K562 (cell line): ENCODE data around the gene OMA1. TPM values are rescaled to one million over a fixed set of nuclear protein-coding genes. Genes with fewer than 3 reads are reported as not detected.

Experiments
- ATAC-seq: fragments of 200-7000 bp; cut with Tn5 transposase; 3 replicates; pipeline ENCODE4 v1.9.1; 2020; ENCODE audit warnings: moderate library complexity
- BruUV-seq: library from RNA; stranded (reverse); fragments of 400-500 nt; replicated peaks from 2 replicates; lab custom pipeline; 2021; lab: Mats Ljungman, UMichigan
- CTCF ChIA-PET: fragments of 300-600 bp; formaldehyde crosslinking; extraction: SDS; loops from one replicate; lab custom pipeline; 2021; ENCODE audit warnings: low intra/inter-chr PET ratio; lab: Yijun Ruan, JAX
- POLR2A ChIA-PET: fragments of 300-600, 350-650 bp; sonication (Branson Sonifier 250); formaldehyde crosslinking; extraction: SDS; loops from one replicate; lab custom pipeline; 2021; ENCODE audit warnings: antibody characterized with exemption, inconsistent platforms; lab: Yijun Ruan, JAX
- DNase-seq, 4 experiments: peaks; one replicate each; pipeline versions ENCODE4 v3.0.0 to v3.0.0-alpha.2; 2011 to 2018; ENCODE audit warnings: low spot score in 3 of 4, mixed read lengths in 3 of 4; ENCODE audit errors: extremely low read depth in 1 of 4
- FAIRE-seq: peaks from 2 replicates; lab custom pipeline; 2011; peaks lifted over from hg19 to GRCh38; lab: Jason Lieb, UNC
- H2AFZ ChIP-seq: 2 replicates; pipeline ENCODE4 v1.6.0; 2011; ENCODE audit warnings: low read depth, low read length, control low read depth, inconsistent platforms
- H3K27ac ChIP-seq: fragments of 200-600 bp; 3 replicates; pipeline ENCODE4 v1.8.0; 2011; ENCODE audit warnings: low read depth, mild to moderate bottlenecking, control low read depth, inconsistent platforms, low read length, moderate library complexity, mixed read lengths; ENCODE audit errors: extremely low read depth
- H3K27me3 ChIP-seq, 2 experiments: fragments of 300-600 bp in 1 of 2; 2 replicates in 1 of 2; 3 replicates in 1 of 2; pipeline versions ENCODE4 v1.6.0 to v1.8.0; 2011; ENCODE audit warnings: inconsistent platforms in 2 of 2, low read length in 2 of 2, mild to moderate bottlenecking in 1 of 2, mixed read lengths in 1 of 2, moderate library complexity in 1 of 2; ENCODE audit not compliant: control insufficient read depth in 2 of 2, insufficient read depth in 2 of 2
- H3K36me3 ChIP-seq: fragments of 300-600 bp; 3 replicates; pipeline ENCODE4 v1.8.0; 2011; ENCODE audit warnings: mild to moderate bottlenecking, low read length, inconsistent platforms; ENCODE audit not compliant: control insufficient read depth, insufficient read depth
- H3K4me1 ChIP-seq, 2 experiments: fragments of 200-600 bp in 1 of 2; replicated peaks in 1 of 2; 2 replicates in 1 of 2; 3 replicates in 1 of 2; pipeline versions ENCODE4 v1.5.1 to v1.8.0; 2011; ENCODE audit warnings: inconsistent platforms in 2 of 2, low read length in 2 of 2, mild to moderate bottlenecking in 1 of 2, mixed read lengths in 1 of 2, moderate library complexity in 1 of 2; ENCODE audit not compliant: control insufficient read depth in 2 of 2, insufficient read depth in 2 of 2
- H3K4me2 ChIP-seq: 2 replicates; pipeline ENCODE4 v1.6.1; 2011; ENCODE audit warnings: low read length, control low read depth, inconsistent platforms, mixed read lengths; ENCODE audit not compliant: insufficient read depth
- H3K4me3 ChIP-seq: fragments of 200-600 bp; sonication (generic), shearing (Covaris generic); 2 replicates; pipeline ENCODE4 v1.5.1; 2016; ENCODE audit warnings: control low read depth, inconsistent platforms
- H3K79me2 ChIP-seq: fragments of 200-600 bp; 3 replicates; pipeline ENCODE4 v1.8.0; 2011; ENCODE audit warnings: low read length, inconsistent platforms; ENCODE audit not compliant: control insufficient read depth, insufficient read depth
- H3K9ac ChIP-seq, 2 experiments: 2 replicates each; pipeline versions ENCODE4 v1.6.0 to v1.6.1; 2011; ENCODE audit warnings: low read depth in 2 of 2, low read length in 2 of 2, control low read depth in 1 of 2, inconsistent platforms in 1 of 2, mild to moderate bottlenecking in 1 of 2, mixed read lengths in 1 of 2; ENCODE audit not compliant: insufficient read depth in 1 of 2
- H3K9me1 ChIP-seq: one replicate; pipeline ENCODE4 v1.6.0; 2011; ENCODE audit warnings: inconsistent platforms, mild to moderate bottlenecking, low read length, moderate library complexity; ENCODE audit not compliant: control insufficient read depth, insufficient read depth
- H3K9me3 ChIP-seq: replicated peaks from 2 replicates; pipeline ENCODE4 v1.5.1; 2011; ENCODE audit warnings: low read depth, low read length, inconsistent platforms; ENCODE audit not compliant: control insufficient read depth, insufficient read depth
- H4K20me1 ChIP-seq: replicated peaks from 2 replicates; pipeline ENCODE4 v1.6.1; 2011; ENCODE audit warnings: low read length, inconsistent platforms, mixed read lengths; ENCODE audit not compliant: control insufficient read depth, insufficient read depth
- BRCA1 ChIP-seq, 2 experiments: fragments of 450-650 bp in 1 of 2; sonication (generic) in 1 of 2; formaldehyde crosslinking in 1 of 2; IDR thresholded peaks; 2 replicates each; pipeline versions ENCODE4 v1.5.0 to v1.6.1; 2017 to 2020; ENCODE audit warnings: mild to moderate bottlenecking in 1 of 2, missing genetic modification reagents in 1 of 2
- EP300 ChIP-seq: IDR thresholded peaks from 2 replicates; pipeline ENCODE4 v1.6.1; 2012; ENCODE audit warnings: low read length, improper control_type of control experiment
- HDAC3 ChIP-seq: fragments of 450-650 bp; IDR thresholded peaks from 2 replicates; pipeline ENCODE4 v1.6.1; 2018; ENCODE audit warnings: borderline replicate concordance, mild to moderate bottlenecking, moderate library complexity; ENCODE audit not compliant: partially characterized antibody
- ILK ChIP-seq: fragments of 450-650 bp; IDR thresholded peaks from 2 replicates; pipeline ENCODE4 v1.6.1; 2016; ENCODE audit warnings: missing genetic modification characterization, low read depth, mild to moderate bottlenecking, missing compliant biosample characterization, moderate library complexity, borderline replicate concordance
- JUNB ChIP-seq: fragments of 450-650 bp; formaldehyde crosslinking; conservative IDR thresholded peaks from 2 replicates; pipeline ENCODE4 v1.4.0; 2020; ENCODE audit warnings: mild to moderate bottlenecking
- MTA2 ChIP-seq: fragments of 450-650 bp; IDR thresholded peaks from 2 replicates; pipeline ENCODE4 v1.6.1; 2016; ENCODE audit warnings: low read depth
- ZNF277 ChIP-seq: fragments of 250-450 bp; sonication (Bioruptor Pico); IDR thresholded peaks from 2 replicates; pipeline ENCODE4 v1.8.0; 2022; ENCODE audit warnings: inconsistent platforms, mild to moderate bottlenecking, moderate library complexity, borderline replicate concordance
- ZNF395 ChIP-seq: fragments of 200-800 bp; sonication (Bioruptor generic); IDR thresholded peaks from 2 replicates; pipeline ENCODE4 v1.6.1; 2017; ENCODE audit warnings: missing genetic modification characterization, missing compliant biosample characterization
- ZNF586 ChIP-seq: fragments of 450-650 bp; formaldehyde crosslinking; conservative IDR thresholded peaks from 2 replicates; pipeline ENCODE4 v1.4.0; 2020; ENCODE audit warnings: mild to moderate bottlenecking, moderate library complexity
- WGBS: fragments of 100-300 bp; shearing (Covaris generic); methylation state at CpG from one replicate; pipeline ENCODE4 v1.1.6; 2016; ENCODE audit warnings: low coverage, mixed read lengths; ENCODE audit not compliant: insufficient coverage; ENCODE audit errors: missing lambda C conversion rate; 5-methylcytosine and 5-hydroxymethylcytosine counted together
- in situ Hi-C: fragments of 300-500 bp; cut with MboI; formaldehyde crosslinking; loops from 4 replicates; pipeline ENCODE4 v1.15.0; 2018; ENCODE audit warnings: inconsistent platforms, mixed read lengths
- intact Hi-C: fragments of 100-400 bp; cut with micrococcal nuclease; formaldehyde crosslinking; loops from 2 replicates; pipeline ENCODE4 v1.14.2; 2022
- polyA plus RNA-seq, 8 experiments: library from polyadenylated mRNA; depleted of rRNA in 4 of 8; stranded (reverse) in 5 of 8; unstranded in 3 of 8; fragments of >200 nt; fragmentation: Nextera tagmentation in 2 of 8; fragmentation: Illumina TruSeq in 1 of 8; extraction: Ambion mirVana in 2 of 8; extraction: Trizol in 1 of 8; gene quantifications; 2 replicates each; pipeline versions ENCODE4 v1.2.1 to v1.2.3, GENCODE V29; 2011 to 2014; ENCODE audit warnings: inconsistent platforms in 1 of 8, missing spikeins in 1 of 8
- total RNA-seq, 7 experiments: library from RNA; depleted of rRNA in 6 of 7; stranded (reverse); fragments of >200 nt in 6 of 7; fragmentation: Illumina TruSeq in 2 of 7; extraction: Trizol in 2 of 7; gene quantifications; 2 replicates each; pipeline versions ENCODE4 v1.2.1 to v1.2.3, GENCODE V29; 2011 to 2021; ENCODE audit warnings: low replicate concordance in 1 of 7
- TF ChIP-seq, protein P1 (sequence below): fragments of 250-450 bp; sonication (Bioruptor Pico); IDR thresholded peaks from 2 replicates; pipeline ENCODE4 v1.5.1; 2021; ENCODE audit warnings: mild to moderate bottlenecking
- TF ChIP-seq, protein P2 (sequence below): fragments of 250-450 bp; sonication (Bioruptor Pico); IDR thresholded peaks from 2 replicates; pipeline ENCODE4 v1.5.0; 2020; ENCODE audit warnings: mild to moderate bottlenecking, borderline replicate concordance
- TF ChIP-seq, protein P3 (sequence below): fragments of 250-450 bp; sonication (Bioruptor Pico); IDR thresholded peaks from 2 replicates; pipeline ENCODE4 v1.5.0; 2021; ENCODE audit warnings: mild to moderate bottlenecking, moderate library complexity

OMA1 gene
- total and polyA plus RNA-seq, 9 of the 15 experiments (the other 6 are each of a cell fraction or from before 2014, with no cell fraction given) = 16.6 to 51.5 (median 33.5) TPM

DNA sequence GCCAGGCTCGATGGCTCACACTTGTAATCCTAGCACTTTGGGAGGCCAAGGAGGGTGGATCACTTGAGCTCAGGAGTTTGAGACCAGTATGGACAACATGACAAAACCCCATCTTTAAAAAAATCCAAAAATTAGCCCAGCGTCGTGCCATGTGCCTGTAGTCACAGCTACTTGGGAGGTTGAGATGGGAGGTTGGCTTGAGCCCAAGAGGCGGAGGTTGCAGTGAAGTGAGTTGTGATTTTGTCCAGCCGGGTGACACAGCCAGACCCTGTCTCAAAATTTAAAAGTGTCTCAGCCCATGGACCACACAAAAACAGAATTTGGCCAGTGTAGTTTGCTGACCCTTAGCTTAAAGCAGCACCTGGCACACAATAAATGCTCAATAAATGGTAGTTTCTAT, 41.9 kb upstream of the OMA1 start:
- Histone ChIP-seq H3K9me1 (no peaks in the 10 kb centered on the region), H3K4me1 (peaks cover 0 to 12% of the 10 kb centered on the region in 2 experiments; a peak in 2 of 5 replicates), H3K9ac (no peak overlapping the region), H3K27me3 (peaks cover 3 to 4% of the 10 kb centered on the region in 2 experiments; a peak in 1 of 5 replicates), H3K36me3 (no peaks in the 10 kb centered on the region), H2AFZ (no peak overlapping the region), H3K79me2 (no peaks in the 10 kb centered on the region), H3K9me3 (no peaks in the 10 kb centered on the region), H4K20me1 (no peaks in the 10 kb centered on the region; the same call in 1 of the 2 replicates), H3K27ac (no peak overlapping the region), H3K4me2 (no peak overlapping the region), H3K4me3 (no peak overlapping the region)
- ChIA-PET POLR2A (no interaction called here), CTCF (no interaction called here)
- in situ Hi-C loops = no loop called here
- TF ChIP-seq HDAC3 (no peak), ZNF277 (CRISPR knock-in tag) (no peak), MTA2 (no peak), JUNB (CRISPR knock-in tag) (no peak), ZNF586 (CRISPR knock-in tag) (no peak), EP300 (no peak), ZNF395 (CRISPR knock-in tag) (no peak), ILK (tag) (no peak), BRCA1 (IDR thresholded peaks at IDR 0.05) (no peak), BRCA1 (CRISPR knock-in tag; IDR thresholded peaks at IDR 0.05) (no peak)
- TF ChIP-seq, protein P1, sequence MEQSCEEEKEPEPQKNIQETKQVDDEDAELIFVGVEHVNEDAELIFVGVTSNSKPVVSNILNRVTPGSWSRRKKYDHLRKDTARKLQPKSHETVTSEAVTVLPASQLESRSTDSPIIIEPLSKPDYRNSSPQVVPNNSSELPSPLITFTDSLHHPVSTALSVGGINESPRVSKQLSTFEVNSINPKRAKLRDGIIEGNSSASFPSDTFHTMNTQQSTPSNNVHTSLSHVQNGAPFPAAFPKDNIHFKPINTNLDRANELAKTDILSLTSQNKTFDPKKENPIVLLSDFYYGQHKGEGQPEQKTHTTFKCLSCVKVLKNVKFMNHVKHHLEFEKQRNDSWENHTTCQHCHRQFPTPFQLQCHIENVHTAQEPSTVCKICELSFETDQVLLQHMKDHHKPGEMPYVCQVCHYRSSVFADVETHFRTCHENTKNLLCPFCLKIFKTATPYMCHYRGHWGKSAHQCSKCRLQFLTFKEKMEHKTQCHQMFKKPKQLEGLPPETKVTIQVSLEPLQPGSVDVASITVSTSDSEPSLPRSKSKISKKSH = no peak
- TF ChIP-seq, protein P2, sequence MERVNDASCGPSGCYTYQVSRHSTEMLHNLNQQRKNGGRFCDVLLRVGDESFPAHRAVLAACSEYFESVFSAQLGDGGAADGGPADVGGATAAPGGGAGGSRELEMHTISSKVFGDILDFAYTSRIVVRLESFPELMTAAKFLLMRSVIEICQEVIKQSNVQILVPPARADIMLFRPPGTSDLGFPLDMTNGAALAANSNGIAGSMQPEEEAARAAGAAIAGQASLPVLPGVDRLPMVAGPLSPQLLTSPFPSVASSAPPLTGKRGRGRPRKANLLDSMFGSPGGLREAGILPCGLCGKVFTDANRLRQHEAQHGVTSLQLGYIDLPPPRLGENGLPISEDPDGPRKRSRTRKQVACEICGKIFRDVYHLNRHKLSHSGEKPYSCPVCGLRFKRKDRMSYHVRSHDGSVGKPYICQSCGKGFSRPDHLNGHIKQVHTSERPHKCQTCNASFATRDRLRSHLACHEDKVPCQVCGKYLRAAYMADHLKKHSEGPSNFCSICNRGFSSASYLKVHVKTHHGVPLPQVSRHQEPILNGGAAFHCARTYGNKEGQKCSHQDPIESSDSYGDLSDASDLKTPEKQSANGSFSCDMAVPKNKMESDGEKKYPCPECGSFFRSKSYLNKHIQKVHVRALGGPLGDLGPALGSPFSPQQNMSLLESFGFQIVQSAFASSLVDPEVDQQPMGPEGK (CRISPR knock-in tag) = no peak
- TF ChIP-seq, protein P3, sequence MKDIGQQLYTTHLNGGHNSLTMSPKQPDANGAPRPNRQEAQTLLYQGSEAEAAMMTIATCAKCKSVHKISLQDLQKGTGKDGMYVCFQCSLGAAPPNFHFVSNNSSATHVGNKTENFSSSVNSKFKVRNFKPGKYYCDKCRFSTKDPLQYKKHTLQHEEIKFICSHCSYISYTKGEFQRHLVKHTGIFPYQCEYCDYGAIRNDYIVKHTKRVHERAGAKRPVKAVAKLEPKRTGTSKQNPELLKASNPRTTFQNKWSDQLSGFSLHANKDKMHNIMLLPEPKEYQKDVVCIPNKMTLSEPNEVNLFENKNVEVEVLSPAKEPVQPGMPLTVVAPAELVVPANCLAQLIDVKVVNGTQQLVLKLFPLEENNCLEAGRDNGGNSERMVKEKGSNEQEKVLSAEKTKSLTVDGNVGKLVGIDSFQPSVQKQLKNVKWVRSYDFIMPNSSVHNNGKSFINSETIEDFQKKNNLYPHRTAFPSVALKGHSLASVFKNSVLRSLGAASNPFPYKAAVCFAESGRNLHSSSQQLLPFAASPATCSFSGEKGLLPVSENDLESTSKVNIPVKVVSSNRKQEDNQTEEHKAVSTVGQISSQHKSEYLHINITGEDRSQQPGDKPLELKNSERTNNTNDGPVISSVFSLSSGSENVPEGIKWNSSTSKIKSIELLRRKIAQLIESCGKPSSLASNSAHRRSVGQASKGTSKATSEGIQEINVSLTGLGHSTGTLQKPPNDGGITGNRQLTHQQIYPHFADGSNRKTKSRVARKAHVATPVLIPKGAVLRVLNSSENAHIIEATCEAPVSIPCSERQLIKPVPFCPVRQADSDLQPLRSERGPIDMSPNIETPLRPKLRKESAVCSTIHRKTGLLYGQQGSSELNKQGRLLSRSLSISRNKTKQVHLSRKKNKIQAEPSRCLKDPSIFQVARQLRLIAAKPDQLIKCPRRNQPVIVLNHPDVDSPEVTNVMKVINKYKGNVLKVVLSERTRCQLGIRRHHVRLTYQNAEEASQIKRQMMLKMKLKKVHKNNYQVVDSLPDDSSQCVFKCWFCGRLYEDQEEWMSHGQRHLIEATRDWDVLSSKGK (CRISPR knock-in tag) = no peak
- WGBS = 15% methylated on average over 5 of the region's 5 CpGs
- ATAC-seq = no peak
- no TSS peak for BruUV-seq
- DNase-seq = no peak
- no peak for FAIRE-seq
- intact Hi-C loops = no loop called here
